Gastroesophageal sphincter (tissue), 4 donors: ENCODE measurements around the gene PRAC1. TPM values are rescaled to one million over a fixed set of nuclear protein-coding genes. Genes with fewer than 3 reads are reported as not detected.

Source experiments
- ATAC-seq: fragments of 150-250 bp; one replicate; pipeline ENCODE4 v1.9.1; 2016; ENCODE audit warnings: mild to moderate bottlenecking, moderate library complexity
- H3K27ac ChIP-seq, 4 donors: fragments of 200-600 bp; sonication (generic) in 3 of 4; 1 replicate in 3 of 4; 2 replicates in 1 of 4; pipeline ENCODE4 v1.5.1; 2016 to 2019
- H3K27me3 ChIP-seq: fragments of 200-600 bp; sonication (generic); one replicate; pipeline ENCODE4 v1.5.1; 2019
- H3K36me3 ChIP-seq, 2 donors: fragments of 200-600 bp; sonication (generic); one replicate each; pipeline ENCODE4 v1.5.1; 2019; ENCODE audit warnings: control low read depth in 1 of 2
- H3K4me1 ChIP-seq, 3 donors: fragments of 200-600 bp; sonication (generic); 1 replicate in 2 of 3; 2 replicates in 1 of 3; pipeline ENCODE4 v1.5.1; 2016 to 2019; ENCODE audit warnings: control low read depth in 2 of 3
- H3K4me3 ChIP-seq, 2 donors: fragments of 200-600 bp; sonication (generic); one replicate each; pipeline ENCODE4 v1.5.1; 2019; ENCODE audit warnings: mild to moderate bottlenecking in 1 of 2, moderate library complexity in 1 of 2
- H3K9me3 ChIP-seq, 3 donors: fragments of 200-600 bp; sonication (generic); one replicate each; pipeline ENCODE4 v1.5.1; 2017 to 2019; ENCODE audit warnings: control low read depth in 2 of 3
- CTCF ChIP-seq, 4 experiments: fragments of 200-600 bp in 2 of 4; fragments of 450-650 bp in 2 of 4; sonication (generic) in 1 of 4; IDR thresholded peaks; one replicate each; pipeline ENCODE4 v1.5.1; 2017 to 2019; ENCODE audit warnings: antibody characterized with exemption in 4 of 4, mild to moderate bottlenecking in 2 of 4, moderate library complexity in 2 of 4
- EP300 ChIP-seq: sonication (generic); formaldehyde crosslinking; IDR thresholded peaks from one replicate; pipeline ENCODE4 v1.6.1; 2017; ENCODE audit warnings: antibody characterized with exemption, mild to moderate bottlenecking
- POLR2A ChIP-seq, 2 donors: fragments of 450-650 bp; IDR thresholded peaks; one replicate each; pipeline ENCODE4 v1.6.1; 2017; ENCODE audit warnings: antibody characterized with exemption in 2 of 2, mild to moderate bottlenecking in 2 of 2, moderate library complexity in 1 of 2
- POLR2AphosphoS5 ChIP-seq: sonication (generic); formaldehyde crosslinking; IDR thresholded peaks from one replicate; pipeline ENCODE4 v1.6.1; 2017; ENCODE audit warnings: antibody characterized with exemption
- WGBS, 2 donors: methylation state at CpG; one replicate each; pipeline ENCODE4 v1.1.5; 2018; ENCODE audit warnings: low coverage in 1 of 2; 5-methylcytosine and 5-hydroxymethylcytosine counted together
- total RNA-seq, 4 donors: library from RNA; depleted of rRNA; stranded (reverse); fragments of >200 nt; gene quantifications; one replicate each; pipeline ENCODE4 v1.1.0, GENCODE V29; 2016

Gene PRAC1
- total RNA-seq, 4 donors from 2014 or later: not detected

GRCh38 chr17:48729335-48730239 lies 7.3 kb upstream of the PRAC1 start:
- H3K4me1 ChIP-seq: peaks cover 0 to 41% (median 19%) of the 10 kb centered on the region in 3 donors
- TF ChIP-seq POLR2AphosphoS5 (no peak), POLR2A (IDR thresholded peaks at IDR 0.05) (no peak), CTCF (IDR thresholded peaks at IDR 0.05) (no peak), EP300 (no peak)
- no peak overlapping the region for H3K27ac ChIP-seq
- H3K9me3 ChIP-seq: no peaks in the 10 kb centered on the region
- no peaks in the 10 kb centered on the region for H3K36me3 ChIP-seq
- ATAC-seq: no peak
- H3K4me3 ChIP-seq: no peak overlapping the region
- 6 to 16% methylated on average over 5 to 13 of the region's 19 CpGs for WGBS, 2 donors
- H3K27me3 ChIP-seq: peaks cover 100% of the 10 kb centered on the region

- H3K4me1 ChIP-seq: peaks cover 0 to 47% (median 26%) of the 10 kb centered on the region in 3 donors
- H3K27me3 ChIP-seq: peaks cover 100% of the 10 kb centered on the region
- no peak within 1 kb of the TSS for H3K27ac ChIP-seq
- H3K9me3 ChIP-seq: no peaks in the 10 kb centered on the region
- no peaks in the 10 kb centered on the region for H3K36me3 ChIP-seq
- peak within 1 kb of the TSS in 1 of 2 donors; percentile 30 for H3K4me3 ChIP-seq
- 0 to 3% methylated on average over 5 to 25 of the region's 55 CpGs for WGBS, 2 donors
- ATAC-seq: no peak
- TF ChIP-seq POLR2A (IDR thresholded peaks at IDR 0.05): no peak
Measured at GRCh38 chr17:48728232-48729231, 6.2 kb upstream of the PRAC1 start, which contains the start of gene HOXB13. Gene HOXB13 (minus strand): TSS chr17:48728750. CDS start chr17:48728593, 157 bp downstream.

GRCh38 chr17:48727415-48728175 lies 5.3 kb upstream of the PRAC1 start:
- H3K9me3 ChIP-seq: no peaks in the 10 kb centered on the region
- H3K4me3 ChIP-seq: no peak overlapping the region
- no peak overlapping the region for H3K27ac ChIP-seq
- ATAC-seq: no peak
- H3K27me3 ChIP-seq: peaks cover 100% of the 10 kb centered on the region
- TF ChIP-seq POLR2A (IDR thresholded peaks at IDR 0.05) (no peak), CTCF (IDR thresholded peaks at IDR 0.05) (no peak), POLR2AphosphoS5 (no peak), EP300 (no peak)
- H3K36me3 ChIP-seq: no peaks in the 10 kb centered on the region
- peaks cover 0 to 47% (median 26%) of the 10 kb centered on the region in 3 donors for H3K4me1 ChIP-seq
- WGBS, 2 donors: 40% methylated on average over 4 to 5 of the region's 9 CpGs

GRCh38 chr17:48726916-48727286 lies 4.6 kb upstream of the PRAC1 start:
- Histone ChIP-seq H3K27me3 (peaks cover 100% of the 10 kb centered on the region), H3K4me3 (no peak overlapping the region), H3K36me3 (no peaks in the 10 kb centered on the region), H3K9me3 (no peaks in the 10 kb centered on the region), H3K4me1 (peaks cover 0 to 47% (median 26%) of the 10 kb centered on the region in 3 donors), H3K27ac (no peak overlapping the region)
- TF ChIP-seq CTCF (IDR thresholded peaks at IDR 0.05) (no peak), POLR2A (IDR thresholded peaks at IDR 0.05) (no peak), EP300 (no peak), POLR2AphosphoS5 (no peak)
- no peak for ATAC-seq
- WGBS, 2 donors: 10 to 16% methylated on average over 3 to 4 of the region's 20 CpGs
